IPS-18a (cell line): Measurements from ENCODE around the gene CYTH3.
"Not testable (repeated sequence)": the region's sequence is repeated elsewhere in the genome, so short reads cannot be mapped to it uniquely, and the experiment has no call there.

Experiments
- H3K27ac ChIP-seq: one replicate; pipeline ENCODE4 v1.5.1; 2013; ENCODE audit warnings: low read length
- H3K27me3 ChIP-seq: one replicate; pipeline ENCODE4 v1.6.1; 2013; ENCODE audit warnings: mild to moderate bottlenecking, low read length; ENCODE audit not compliant: control insufficient read depth, insufficient read depth
- H3K36me3 ChIP-seq: one replicate; pipeline ENCODE4 v1.6.1; 2013; ENCODE audit warnings: low read depth, low read length; ENCODE audit not compliant: control insufficient read depth
- H3K4me1 ChIP-seq: one replicate; pipeline ENCODE4 v1.6.1; 2013; ENCODE audit warnings: low read depth, low read length; ENCODE audit not compliant: control insufficient read depth
- H3K4me3 ChIP-seq: one replicate; pipeline ENCODE4 v1.5.1; 2013; ENCODE audit warnings: low read length
- H3K9ac ChIP-seq: one replicate; pipeline ENCODE4 v1.6.1; 2013; ENCODE audit warnings: mild to moderate bottlenecking, low read length, moderate library complexity
- H3K9me3 ChIP-seq: one replicate; pipeline ENCODE4 v1.6.1; 2013; ENCODE audit warnings: low read depth, low read length; ENCODE audit not compliant: control insufficient read depth

The CYTH3 gene

DNA sequence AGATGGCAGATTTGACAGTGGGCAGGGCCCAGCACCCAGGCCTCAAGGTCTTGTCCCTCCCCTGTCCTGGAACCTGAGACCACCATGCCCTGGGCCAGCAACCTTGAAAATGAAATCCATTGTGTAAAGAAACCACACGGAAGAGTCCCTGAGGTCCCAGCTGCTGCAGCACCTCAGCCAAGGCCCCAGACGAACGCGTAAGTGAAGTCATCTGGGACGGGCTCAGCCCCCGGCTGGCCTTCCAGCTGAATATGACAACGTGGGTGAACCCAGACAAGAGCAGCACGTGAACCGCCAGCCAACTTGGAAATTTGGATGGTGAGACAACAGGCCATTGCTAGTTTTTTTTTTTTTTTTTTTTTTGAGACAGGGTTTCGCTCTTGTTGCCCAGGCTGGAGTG, 70.3 kb downstream of the CYTH3 start:
- Histone ChIP-seq H3K4me1 (peaks cover 21% of the 10 kb centered on the region), H3K36me3 (no peaks in the 10 kb centered on the region), H3K9ac (no peak overlapping the region), H3K27me3 (no peaks in the 10 kb centered on the region), H3K4me3 (no peak overlapping the region), H3K9me3 (no peaks in the 10 kb centered on the region), H3K27ac (no peak overlapping the region)

DNA sequence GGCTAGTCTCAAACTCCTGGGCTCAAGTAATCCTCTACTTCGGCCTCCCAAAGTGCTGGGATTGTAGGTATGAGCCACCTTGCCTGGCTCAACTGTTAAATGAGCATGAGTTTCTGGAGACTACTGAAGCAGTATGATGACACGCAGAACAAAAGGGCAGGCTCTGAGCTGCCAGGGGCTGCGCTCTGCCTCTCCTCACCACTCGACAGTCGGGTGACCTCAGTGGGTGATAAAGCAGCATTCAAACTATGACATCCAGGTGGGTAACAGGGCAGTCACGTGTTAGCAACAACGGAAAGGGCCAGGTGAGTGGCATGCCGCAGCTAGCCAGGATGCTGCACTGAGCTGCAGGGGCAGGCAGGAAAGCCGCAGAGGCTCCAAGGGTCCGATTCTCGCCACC, 71.5 kb downstream of the CYTH3 start:
- Histone ChIP-seq H3K27ac (no peak overlapping the region), H3K9me3 (no peaks in the 10 kb centered on the region), H3K27me3 (no peaks in the 10 kb centered on the region), H3K4me1 (peaks cover 21% of the 10 kb centered on the region), H3K4me3 (no peak overlapping the region), H3K36me3 (no peaks in the 10 kb centered on the region), H3K9ac (no peak overlapping the region)

DNA sequence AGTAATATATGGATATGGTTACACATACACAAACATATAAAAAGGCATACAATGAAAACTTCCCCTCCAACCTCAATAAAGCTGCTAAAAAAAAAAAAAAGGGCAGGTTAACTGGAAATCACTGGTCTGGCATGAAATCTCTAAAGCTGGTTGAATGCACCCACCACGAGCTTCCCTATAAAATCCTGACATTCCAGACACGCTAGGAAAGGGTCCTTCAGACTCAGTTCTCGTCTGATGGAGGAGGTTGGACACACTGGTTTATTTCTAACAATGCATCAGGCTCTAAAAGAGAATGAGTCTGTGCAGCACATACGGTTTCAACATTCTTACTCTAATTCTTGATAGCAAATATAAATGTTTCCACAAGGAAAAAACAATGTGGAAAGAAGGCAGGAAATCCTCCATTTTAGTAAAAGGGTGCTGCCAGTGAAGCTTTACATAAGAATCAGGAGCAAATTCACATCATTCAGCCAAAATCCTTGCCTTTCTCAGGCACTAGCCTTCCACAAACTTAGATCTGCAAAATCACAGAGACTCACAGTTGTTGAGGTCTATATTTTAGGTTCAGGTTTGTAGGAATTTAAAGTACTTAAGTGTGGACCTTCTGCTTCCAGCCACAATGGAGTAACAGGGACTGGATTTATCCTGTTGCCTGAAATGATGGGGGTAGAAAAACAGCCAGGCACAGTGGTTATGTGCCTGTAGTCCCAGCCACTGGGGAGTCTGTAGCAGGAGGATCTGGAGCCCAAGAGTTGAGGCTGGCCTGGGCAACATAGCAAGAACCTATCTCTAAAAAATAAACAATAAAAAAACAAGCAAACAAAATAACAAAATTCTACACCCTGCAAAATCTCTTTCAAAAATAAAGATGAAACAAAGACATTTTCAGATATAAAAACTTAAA, 73.5 kb downstream of the CYTH3 start:
- H3K27me3 ChIP-seq: no peaks in the 10 kb centered on the region
- H3K9ac ChIP-seq: peak overlapping the region; percentile 41
- H3K36me3 ChIP-seq: no peaks in the 10 kb centered on the region
- H3K27ac ChIP-seq: peak overlapping the region; percentile 60
- no peaks in the 10 kb centered on the region for H3K9me3 ChIP-seq
- peaks cover 21% of the 10 kb centered on the region for H3K4me1 ChIP-seq
- peak overlapping the region; percentile 25 for H3K4me3 ChIP-seq

DNA sequence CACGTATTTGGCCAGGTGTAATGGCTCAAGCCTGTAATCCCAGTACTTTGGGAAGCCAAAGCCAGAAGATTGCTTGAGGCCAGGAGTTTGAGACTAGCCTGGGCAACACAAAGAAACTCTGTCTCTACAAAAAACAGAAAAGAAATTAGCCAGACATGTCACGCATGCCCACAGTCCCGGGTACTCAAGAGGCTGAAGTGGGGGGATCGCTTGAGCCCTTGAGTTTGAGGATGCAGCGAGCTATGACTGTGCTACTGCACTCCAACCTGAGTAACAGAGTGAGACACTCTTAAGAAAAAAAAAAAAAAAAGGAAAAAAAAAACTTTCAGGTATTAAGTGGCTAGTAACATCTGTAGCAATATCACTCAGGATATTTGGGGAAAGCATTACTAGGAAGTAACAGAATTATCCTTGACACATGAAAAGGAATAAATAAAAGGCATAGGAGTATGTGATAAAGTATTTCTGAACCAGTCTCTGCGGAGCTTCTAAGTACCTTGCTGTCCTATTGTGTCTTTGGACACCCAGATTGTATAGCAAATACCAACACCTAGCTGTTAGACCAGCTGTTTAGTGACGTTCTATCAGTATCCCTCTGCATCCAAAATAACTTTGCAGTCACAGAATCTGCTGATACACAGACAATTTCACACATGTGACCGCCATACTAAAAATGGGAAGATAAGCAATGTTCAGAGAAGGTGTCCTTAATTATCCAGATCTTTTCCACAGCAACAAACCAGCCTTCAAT, 74.4 kb downstream of the CYTH3 start:
- Histone ChIP-seq H3K4me1 (peaks cover 21% of the 10 kb centered on the region), H3K9ac (no peak overlapping the region), H3K27ac (no peak overlapping the region), H3K4me3 (no peak overlapping the region), H3K27me3 (no peaks in the 10 kb centered on the region), H3K36me3 (no peaks in the 10 kb centered on the region), H3K9me3 (no peaks in the 10 kb centered on the region)

DNA sequence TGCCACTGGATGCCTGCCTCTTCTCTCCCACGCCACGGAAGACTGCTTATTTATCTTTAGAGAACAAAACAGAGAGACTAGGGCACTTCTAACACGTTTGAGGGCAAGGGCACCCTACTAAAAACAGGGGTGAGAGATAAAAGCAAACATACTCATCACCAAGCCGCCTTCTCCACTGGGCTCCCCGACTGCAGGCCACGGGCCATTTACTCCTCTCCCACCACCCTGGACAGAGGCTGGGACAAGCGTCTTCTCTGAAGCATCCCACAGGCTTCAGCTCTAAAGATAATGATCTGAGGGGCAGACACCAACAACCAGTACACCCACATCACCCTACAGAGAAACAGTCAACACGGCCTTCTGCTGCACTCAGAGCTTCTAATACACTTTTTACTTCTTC, 78.7 kb downstream of the CYTH3 start:
- no peak overlapping the region for H3K9ac ChIP-seq
- no peaks in the 10 kb centered on the region for H3K9me3 ChIP-seq
- no peaks in the 10 kb centered on the region for H3K27me3 ChIP-seq
- H3K4me1 ChIP-seq: peaks cover 9% of the 10 kb centered on the region
- H3K27ac ChIP-seq: no peak overlapping the region
- H3K4me3 ChIP-seq: no peak overlapping the region
- no peaks in the 10 kb centered on the region for H3K36me3 ChIP-seq

DNA sequence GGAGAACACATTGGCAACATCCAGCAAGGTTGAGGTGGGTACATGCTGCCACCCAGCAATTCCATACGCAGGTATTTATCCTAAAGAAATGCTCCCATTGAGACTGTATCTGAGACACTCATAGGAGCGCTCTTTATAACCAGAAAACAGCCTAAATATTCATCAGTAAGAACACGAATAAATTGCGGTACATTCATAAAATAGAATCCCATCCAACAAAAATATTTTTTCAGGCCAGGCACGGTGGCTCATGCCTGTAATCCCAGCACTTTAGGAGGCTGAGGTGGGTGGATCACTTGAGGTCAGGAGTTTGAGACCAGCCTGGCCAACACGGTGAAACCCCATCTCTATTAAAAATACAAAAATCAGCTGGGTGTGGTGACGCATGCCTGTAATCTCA, 81.9 kb downstream of the CYTH3 start:
- H3K9me3 ChIP-seq, H3K4me3 ChIP-seq, H3K27me3 ChIP-seq, H3K4me1 ChIP-seq, H3K27ac ChIP-seq, H3K9ac ChIP-seq, H3K36me3 ChIP-seq: not testable (repeated sequence)

DNA sequence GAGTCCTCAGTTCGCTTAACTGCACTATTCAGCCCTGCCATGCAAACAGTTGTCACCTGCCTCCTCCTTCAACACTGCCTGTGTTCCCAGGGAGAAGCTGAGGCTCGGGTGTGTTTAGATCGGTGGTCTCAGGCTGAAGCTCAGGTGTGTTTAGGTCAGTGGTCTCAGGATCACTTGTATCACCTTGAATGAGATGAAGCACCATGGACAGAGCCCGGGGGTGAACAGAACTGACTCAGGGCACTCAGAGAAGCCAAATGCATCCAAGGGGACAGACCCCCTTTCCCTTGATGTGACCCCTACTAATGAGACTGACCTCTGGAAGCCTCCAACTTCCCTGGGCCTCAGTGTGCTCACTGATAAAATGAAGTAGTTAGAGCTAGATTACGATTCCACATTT, 84.0 kb downstream of the CYTH3 start:
- Histone ChIP-seq H3K4me1 (no peaks in the 10 kb centered on the region), H3K27ac (no peak overlapping the region), H3K9me3 (no peaks in the 10 kb centered on the region), H3K27me3 (no peaks in the 10 kb centered on the region), H3K9ac (no peak overlapping the region), H3K36me3 (no peaks in the 10 kb centered on the region), H3K4me3 (no peak overlapping the region)

DNA sequence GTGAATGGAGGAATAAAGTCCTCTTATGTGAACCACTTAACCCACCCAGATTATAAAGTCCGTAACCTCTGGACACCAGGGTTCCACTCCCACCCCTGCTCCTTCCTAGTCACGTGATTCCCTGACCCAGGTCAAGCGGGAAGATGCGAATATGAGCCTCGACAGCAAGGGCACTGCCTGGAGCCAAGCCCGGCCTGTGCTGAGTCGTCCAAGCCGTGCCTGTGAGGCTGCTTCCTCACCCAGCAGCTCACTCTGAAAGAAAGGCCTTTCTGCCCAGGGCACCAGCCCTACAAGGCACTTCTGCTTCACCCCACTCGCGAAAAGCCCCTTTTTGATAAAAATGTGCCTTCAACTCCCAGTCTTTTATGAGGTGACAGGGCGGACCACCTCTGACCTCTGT, 85.8 kb downstream of the CYTH3 start:
- H3K9ac ChIP-seq: no peak overlapping the region
- no peak overlapping the region for H3K4me3 ChIP-seq
- no peaks in the 10 kb centered on the region for H3K27me3 ChIP-seq
- H3K9me3 ChIP-seq: no peaks in the 10 kb centered on the region
- no peaks in the 10 kb centered on the region for H3K4me1 ChIP-seq
- H3K27ac ChIP-seq: no peak overlapping the region
- H3K36me3 ChIP-seq: no peaks in the 10 kb centered on the region

DNA sequence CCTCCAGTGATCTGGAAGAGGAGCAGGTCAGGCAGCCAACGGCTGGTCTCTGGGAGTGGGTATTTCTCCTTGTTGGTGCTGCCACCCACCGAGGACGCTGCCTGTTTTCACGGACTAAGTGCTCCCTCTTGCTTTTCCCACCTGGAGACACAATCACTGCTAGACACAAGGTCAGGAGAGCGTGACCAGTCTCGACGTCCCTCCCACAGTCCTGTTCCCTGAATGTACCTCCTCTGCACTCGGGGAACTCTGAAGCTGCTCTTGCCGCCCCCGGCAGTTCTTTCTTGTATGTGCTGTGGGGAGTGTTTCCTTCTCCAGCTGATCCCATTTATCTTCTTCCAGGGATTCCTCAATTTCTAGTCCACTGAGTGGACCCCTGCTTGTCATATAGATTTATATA, 89.4 kb downstream of the CYTH3 start:
- H3K4me3 ChIP-seq: no peak overlapping the region
- H3K36me3 ChIP-seq: no peaks in the 10 kb centered on the region
- H3K27ac ChIP-seq: no peak overlapping the region
- H3K9ac ChIP-seq: no peak overlapping the region
- H3K27me3 ChIP-seq: no peaks in the 10 kb centered on the region
- H3K9me3 ChIP-seq: no peaks in the 10 kb centered on the region
- H3K4me1 ChIP-seq: no peaks in the 10 kb centered on the region

DNA sequence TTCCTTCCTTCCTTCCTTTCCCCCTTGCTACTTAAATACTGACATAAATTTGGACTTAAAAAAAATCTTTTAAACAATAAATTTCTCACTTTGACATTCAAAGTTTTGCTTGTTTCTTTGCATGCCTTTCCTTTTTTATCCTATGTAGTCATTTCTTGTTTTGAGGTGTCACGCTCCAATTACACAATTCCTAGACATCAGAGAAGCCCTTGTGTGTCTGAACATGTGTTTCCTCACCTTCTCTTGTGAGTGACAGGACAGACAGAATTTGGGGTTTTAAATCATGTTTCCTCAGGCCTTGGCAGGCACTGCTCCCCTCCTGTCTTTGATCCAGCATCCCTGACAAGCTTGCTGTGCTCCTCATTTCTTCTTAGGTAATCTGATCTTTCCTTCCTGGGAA, 91.3 kb downstream of the CYTH3 start:
- Histone ChIP-seq H3K4me3 (no peak overlapping the region), H3K9ac (no peak overlapping the region), H3K27me3 (no peaks in the 10 kb centered on the region), H3K27ac (no peak overlapping the region), H3K9me3 (no peaks in the 10 kb centered on the region), H3K36me3 (no peaks in the 10 kb centered on the region), H3K4me1 (no peaks in the 10 kb centered on the region)

DNA sequence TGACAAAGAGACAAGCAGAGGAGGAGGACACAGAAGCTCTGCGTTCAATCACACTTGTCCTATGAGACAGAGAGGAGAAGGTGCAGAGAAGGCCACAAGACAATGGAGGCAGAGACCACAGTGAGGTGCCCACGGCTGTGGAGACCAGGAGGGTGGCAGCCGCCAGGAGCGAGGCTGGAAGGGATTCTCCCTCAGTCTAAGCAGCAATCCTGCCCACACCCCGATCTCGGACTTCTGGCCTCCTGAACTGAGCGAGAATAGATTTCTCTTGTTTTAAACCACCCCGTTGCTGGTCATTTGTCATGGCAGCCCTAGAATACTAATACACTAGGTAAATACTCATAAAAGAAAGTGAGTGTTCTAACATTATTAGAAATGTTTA, 92.1 kb downstream of the CYTH3 start:
- no peaks in the 10 kb centered on the region for H3K27me3 ChIP-seq
- H3K27ac ChIP-seq: no peak overlapping the region
- no peaks in the 10 kb centered on the region for H3K9me3 ChIP-seq
- no peak overlapping the region for H3K4me3 ChIP-seq
- H3K4me1 ChIP-seq: no peaks in the 10 kb centered on the region
- no peak overlapping the region for H3K9ac ChIP-seq
- H3K36me3 ChIP-seq: no peaks in the 10 kb centered on the region
